ENCODE results near the gene CTTN. TPM values are rescaled to one million over a fixed set of nuclear protein-coding genes. Genes with fewer than 3 reads are reported as not detected.
A peak's percentile ranks its signal among the peaks of the same experiment; 100 is the strongest.

The CTTN gene
- total RNA-seq, 4 donors from 2014 or later = 229 to 418 (median 295) TPM

DNA sequence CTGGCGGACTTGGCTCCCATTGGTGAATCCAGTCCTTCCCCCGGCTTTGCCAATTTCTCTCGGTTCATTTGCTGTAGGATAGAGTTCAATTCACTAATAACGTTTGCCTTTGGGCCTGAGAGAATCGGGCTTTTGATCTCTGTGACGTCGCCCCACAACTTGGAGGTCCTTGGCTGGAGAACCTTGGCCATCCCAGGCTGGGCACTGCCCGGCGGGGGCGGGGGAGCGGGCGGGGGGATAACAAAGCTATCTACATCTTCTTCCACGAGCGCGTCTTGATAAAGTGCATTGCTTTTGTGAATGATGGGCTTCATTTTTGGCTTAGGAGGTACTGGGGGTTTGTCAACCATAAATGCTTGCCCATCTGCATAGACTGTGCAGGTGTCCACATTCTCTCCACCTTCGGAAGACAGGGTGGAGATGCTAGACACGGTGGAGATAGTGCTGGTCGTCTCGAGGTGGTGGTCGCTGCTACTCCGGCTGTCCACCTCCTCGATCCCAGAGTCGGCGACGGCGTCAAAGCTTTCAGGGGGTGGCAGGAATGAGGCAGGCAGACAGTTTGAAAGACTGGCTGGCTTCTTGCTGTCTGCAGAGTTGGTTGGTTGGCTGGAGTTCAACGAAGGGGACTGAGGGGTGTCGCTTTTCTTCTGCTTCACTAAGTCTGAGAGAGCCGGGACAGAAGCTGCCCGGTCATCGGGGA lies 87.1 kb downstream of the CTTN start:
- intact Hi-C loops (cut with DNase I) = no loop called here
- 75 to 79% methylated on average over 22 to 31 of the region's 31 CpGs for WGBS, 2 donors
- Histone ChIP-seq H3K36me3 (no peaks in the 10 kb centered on the region), H3K4me1 (peaks cover 0 to 6% of the 10 kb centered on the region in 2 donors), H3K9me3 (no peaks in the 10 kb centered on the region), H3K27ac (no peak overlapping the region), H3K27me3 (no peaks in the 10 kb centered on the region), H3K4me3 (replicated peaks in 1 of 3) (no peak overlapping the region)
- TF ChIP-seq, protein P1, sequence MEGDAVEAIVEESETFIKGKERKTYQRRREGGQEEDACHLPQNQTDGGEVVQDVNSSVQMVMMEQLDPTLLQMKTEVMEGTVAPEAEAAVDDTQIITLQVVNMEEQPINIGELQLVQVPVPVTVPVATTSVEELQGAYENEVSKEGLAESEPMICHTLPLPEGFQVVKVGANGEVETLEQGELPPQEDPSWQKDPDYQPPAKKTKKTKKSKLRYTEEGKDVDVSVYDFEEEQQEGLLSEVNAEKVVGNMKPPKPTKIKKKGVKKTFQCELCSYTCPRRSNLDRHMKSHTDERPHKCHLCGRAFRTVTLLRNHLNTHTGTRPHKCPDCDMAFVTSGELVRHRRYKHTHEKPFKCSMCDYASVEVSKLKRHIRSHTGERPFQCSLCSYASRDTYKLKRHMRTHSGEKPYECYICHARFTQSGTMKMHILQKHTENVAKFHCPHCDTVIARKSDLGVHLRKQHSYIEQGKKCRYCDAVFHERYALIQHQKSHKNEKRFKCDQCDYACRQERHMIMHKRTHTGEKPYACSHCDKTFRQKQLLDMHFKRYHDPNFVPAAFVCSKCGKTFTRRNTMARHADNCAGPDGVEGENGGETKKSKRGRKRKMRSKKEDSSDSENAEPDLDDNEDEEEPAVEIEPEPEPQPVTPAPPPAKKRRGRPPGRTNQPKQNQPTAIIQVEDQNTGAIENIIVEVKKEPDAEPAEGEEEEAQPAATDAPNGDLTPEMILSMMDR (IDR thresholded peaks at IDR 0.05) = no peak
- TF ChIP-seq POLR2A (IDR thresholded peaks at IDR 0.05) = no peak
- DNase-seq = peak; percentile 14 to 60

DNA sequence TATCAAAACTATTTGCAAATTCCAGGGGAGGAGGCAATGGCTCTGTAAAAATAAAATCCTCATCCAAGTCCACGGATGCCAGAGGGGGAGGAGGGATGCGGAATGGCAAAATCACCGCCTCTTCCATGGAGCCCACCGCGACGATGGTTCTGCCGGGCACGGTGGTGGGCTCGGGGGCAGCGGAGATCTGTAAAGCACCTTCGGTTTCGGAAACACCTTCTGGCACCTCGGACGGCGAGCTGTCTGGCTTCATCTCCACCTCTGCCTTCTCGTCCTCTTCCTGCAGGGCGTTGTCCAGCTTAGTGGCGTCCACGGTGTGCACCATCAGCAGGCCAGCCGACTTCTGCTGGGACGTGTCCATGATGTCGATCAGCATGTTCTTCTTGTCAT lies 87.7 kb downstream of the CTTN start:
- no peaks in the 10 kb centered on the region for H3K36me3 ChIP-seq
- intact Hi-C loops (cut with DNase I) = no loop called here
- DNase-seq = no peak
- TF ChIP-seq POLR2A (IDR thresholded peaks at IDR 0.05) = no peak
- TF ChIP-seq, protein P1 (IDR thresholded peaks at IDR 0.05) = no peak
- no peak overlapping the region for H3K4me3 ChIP-seq (replicated peaks in 1 of 3)
- H3K9me3 ChIP-seq = no peaks in the 10 kb centered on the region
- no peaks in the 10 kb centered on the region for H3K27me3 ChIP-seq
- H3K27ac ChIP-seq = no peak overlapping the region
- peaks cover 0 to 6% of the 10 kb centered on the region in 2 donors for H3K4me1 ChIP-seq
- 85 to 92% methylated on average over 22 of the region's 22 CpGs for WGBS, 2 donors

Other genes with a start within 250 kb of the CTTN start
- gene FADD, start 195.2 kb upstream of the CTTN start, total RNA-seq = 10 to 100 TPM; 18.1 to 32.6 (median 21.1) TPM
- gene PPFIA1, start 127.8 kb upstream of the CTTN start, total RNA-seq = 10 to 100 TPM; 50.9 to 57.9 (median 54.6) TPM